Measurements from ENCODE around the gene ATAD5. TPM values are rescaled to one million over a fixed set of nuclear protein-coding genes. Genes with fewer than 3 reads are reported as not detected.

Gene ATAD5
- total RNA-seq, 1 donor from 2014 or later: 6.3 TPM

DNA sequence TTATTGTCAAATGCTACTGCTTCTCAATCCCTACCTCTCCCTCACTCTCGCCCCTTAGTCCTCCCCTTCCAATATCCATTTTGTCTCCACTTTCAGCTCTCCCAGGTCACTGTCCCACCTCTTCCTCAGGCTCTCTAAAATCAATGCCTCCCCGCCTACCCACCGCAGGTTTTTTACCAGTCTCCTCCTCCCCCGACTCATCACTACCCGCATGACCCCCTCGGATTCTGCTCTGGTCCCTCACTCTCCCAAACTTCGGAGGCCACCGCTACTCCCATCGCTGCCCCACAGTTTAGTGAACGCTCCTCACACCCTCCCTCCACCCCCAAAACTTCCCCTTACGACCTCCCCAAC lies 7.8 kb upstream of the ATAD5 start:
- peak overlapping the region; percentile 95 for H3K4me3 Mint-ChIP-seq (ENCODE audit: unreplicated experiment)
- no peaks in the 10 kb centered on the region for H3K9me3 Mint-ChIP-seq (ENCODE audit: unreplicated experiment)
- H3K36me3 Mint-ChIP-seq (ENCODE audit: low read depth, unreplicated experiment): peaks cover 3% of the 10 kb centered on the region
- TF ChIP-seq, protein P1, sequence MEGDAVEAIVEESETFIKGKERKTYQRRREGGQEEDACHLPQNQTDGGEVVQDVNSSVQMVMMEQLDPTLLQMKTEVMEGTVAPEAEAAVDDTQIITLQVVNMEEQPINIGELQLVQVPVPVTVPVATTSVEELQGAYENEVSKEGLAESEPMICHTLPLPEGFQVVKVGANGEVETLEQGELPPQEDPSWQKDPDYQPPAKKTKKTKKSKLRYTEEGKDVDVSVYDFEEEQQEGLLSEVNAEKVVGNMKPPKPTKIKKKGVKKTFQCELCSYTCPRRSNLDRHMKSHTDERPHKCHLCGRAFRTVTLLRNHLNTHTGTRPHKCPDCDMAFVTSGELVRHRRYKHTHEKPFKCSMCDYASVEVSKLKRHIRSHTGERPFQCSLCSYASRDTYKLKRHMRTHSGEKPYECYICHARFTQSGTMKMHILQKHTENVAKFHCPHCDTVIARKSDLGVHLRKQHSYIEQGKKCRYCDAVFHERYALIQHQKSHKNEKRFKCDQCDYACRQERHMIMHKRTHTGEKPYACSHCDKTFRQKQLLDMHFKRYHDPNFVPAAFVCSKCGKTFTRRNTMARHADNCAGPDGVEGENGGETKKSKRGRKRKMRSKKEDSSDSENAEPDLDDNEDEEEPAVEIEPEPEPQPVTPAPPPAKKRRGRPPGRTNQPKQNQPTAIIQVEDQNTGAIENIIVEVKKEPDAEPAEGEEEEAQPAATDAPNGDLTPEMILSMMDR (IDR thresholded peaks at IDR 0.05; ENCODE audit: unreplicated experiment): no peak
- peaks cover 7% of the 10 kb centered on the region for H3K27me3 Mint-ChIP-seq (ENCODE audit: unreplicated experiment)
- DNase-seq (ENCODE audit: low spot score): peak; percentile 23
- H3K27ac Mint-ChIP-seq (ENCODE audit: unreplicated experiment): peak overlapping the region; percentile 55
- peaks cover 41% of the 10 kb centered on the region for H3K4me1 Mint-ChIP-seq (ENCODE audit: unreplicated experiment)

DNA sequence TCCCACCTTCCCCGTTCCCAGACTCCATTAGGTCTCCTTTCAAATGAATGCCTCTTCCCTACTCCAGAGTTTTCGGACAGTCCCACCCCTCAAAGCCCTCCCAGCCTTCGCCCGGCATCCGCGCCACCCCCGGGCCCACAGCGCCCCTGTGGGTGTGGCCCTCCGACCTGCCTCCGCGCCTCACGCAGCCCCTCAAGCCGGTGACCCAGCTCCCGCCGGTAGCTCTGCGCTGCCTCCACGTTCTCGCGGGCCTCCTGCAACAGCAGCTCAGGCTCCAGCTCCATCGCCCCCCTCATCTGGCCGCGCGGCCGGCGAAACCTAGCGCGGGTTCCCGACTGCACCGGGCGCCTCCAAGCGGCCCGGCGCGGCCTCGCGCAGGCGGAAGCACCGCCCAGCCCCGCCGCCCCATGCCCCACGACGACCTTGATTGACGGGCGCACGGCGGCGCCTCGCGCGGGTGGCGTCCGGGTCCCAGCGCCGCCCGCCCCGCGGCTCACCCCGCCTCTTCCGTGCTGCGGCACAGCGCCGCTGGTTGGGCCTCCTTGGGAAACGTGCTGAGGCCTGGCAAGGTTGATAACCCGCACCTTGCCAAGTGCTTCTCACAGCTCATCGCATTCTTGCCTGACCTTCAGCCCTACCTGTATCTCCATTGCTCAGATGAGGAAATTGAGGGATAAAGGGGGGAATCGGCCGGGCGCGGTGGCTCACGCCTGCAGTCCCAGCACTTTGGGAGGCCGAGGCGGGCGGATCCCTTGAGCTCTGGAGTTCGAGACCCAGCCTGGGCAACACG lies 7.2 kb upstream of the ATAD5 start, which contains the start of gene CRLF3:
Gene CRLF3 (minus strand): TSS at position 337 of the 790 bp plus-strand sequence. CDS start 41 bp downstream, at position 296.
- peak; percentile 94 for DNase-seq (ENCODE audit: low spot score)
- H3K4me3 Mint-ChIP-seq (ENCODE audit: unreplicated experiment): peak within 1 kb of the TSS; percentile 95
- peaks cover 7% of the 10 kb centered on the region for H3K27me3 Mint-ChIP-seq (ENCODE audit: unreplicated experiment)
- H3K4me1 Mint-ChIP-seq (ENCODE audit: unreplicated experiment): peaks cover 38% of the 10 kb centered on the region
- TF ChIP-seq, protein P1 (IDR thresholded peaks at IDR 0.05; ENCODE audit: unreplicated experiment): peak; percentile 42
- peak within 1 kb of the TSS; percentile 55 for H3K27ac Mint-ChIP-seq (ENCODE audit: unreplicated experiment)
- peaks cover 3% of the 10 kb centered on the region for H3K36me3 Mint-ChIP-seq (ENCODE audit: low read depth, unreplicated experiment)
- no peaks in the 10 kb centered on the region for H3K9me3 Mint-ChIP-seq (ENCODE audit: unreplicated experiment)

DNA sequence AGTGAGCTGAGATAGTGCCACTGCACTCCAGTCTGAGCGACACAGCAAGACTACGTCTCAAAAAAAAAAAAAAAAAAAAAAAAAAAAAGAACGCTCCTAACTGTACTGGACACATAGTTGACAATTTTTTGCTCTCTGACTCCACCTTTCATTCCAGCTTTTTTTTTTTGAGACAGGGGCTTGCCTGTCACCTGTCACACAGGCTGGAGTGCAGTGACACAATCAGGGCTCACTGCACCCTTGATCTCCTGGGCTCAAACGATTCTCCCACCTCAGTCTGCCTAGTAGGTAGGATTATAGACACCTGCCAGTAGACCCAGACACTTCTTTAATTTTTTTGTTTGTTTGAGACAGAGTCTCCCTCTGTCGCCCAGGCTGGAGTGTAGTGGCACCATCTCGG lies 4.7 kb upstream of the ATAD5 start:
- no peak overlapping the region for H3K4me3 Mint-ChIP-seq (ENCODE audit: unreplicated experiment)
- peaks cover 6% of the 10 kb centered on the region for H3K27me3 Mint-ChIP-seq (ENCODE audit: unreplicated experiment)

DNA sequence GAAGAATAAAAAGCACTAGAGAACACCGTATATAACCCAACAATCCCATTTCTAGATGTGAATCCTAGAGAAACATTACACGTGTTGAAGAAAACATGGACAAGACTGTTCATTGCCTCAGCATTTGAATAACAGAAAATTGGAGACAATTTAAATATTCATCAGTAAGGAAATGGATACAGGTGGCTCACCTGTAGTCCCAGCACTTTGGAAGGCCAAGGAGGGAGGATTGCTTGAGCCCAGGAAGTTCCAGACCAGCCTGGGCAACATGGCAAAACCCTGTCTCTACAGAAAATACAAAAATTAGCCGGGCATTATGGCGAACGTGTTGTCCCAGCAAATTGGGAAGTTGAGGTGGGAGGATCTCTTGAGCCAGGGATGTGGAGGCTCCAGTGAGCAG lies 2.7 kb upstream of the ATAD5 start:
- no peak for DNase-seq (ENCODE audit: low spot score)
- no peak overlapping the region for H3K27ac Mint-ChIP-seq (ENCODE audit: unreplicated experiment)
- H3K36me3 Mint-ChIP-seq (ENCODE audit: low read depth, unreplicated experiment): peaks cover 3% of the 10 kb centered on the region
- TF ChIP-seq, protein P1 (IDR thresholded peaks at IDR 0.05; ENCODE audit: unreplicated experiment): no peak
- H3K4me3 Mint-ChIP-seq (ENCODE audit: unreplicated experiment): no peak overlapping the region
- H3K27me3 Mint-ChIP-seq (ENCODE audit: unreplicated experiment): peaks cover 3% of the 10 kb centered on the region
- no peaks in the 10 kb centered on the region for H3K9me3 Mint-ChIP-seq (ENCODE audit: unreplicated experiment)
- peaks cover 26% of the 10 kb centered on the region for H3K4me1 Mint-ChIP-seq (ENCODE audit: unreplicated experiment)

More for the DNA sequence above, 4.7 kb upstream of the ATAD5 start:
- TF ChIP-seq, protein P1 (IDR thresholded peaks at IDR 0.05; ENCODE audit: unreplicated experiment): no peak
- Mint-ChIP-seq H3K36me3 (ENCODE audit: low read depth, unreplicated experiment) (peaks cover 3% of the 10 kb centered on the region), H3K9me3 (ENCODE audit: unreplicated experiment) (no peaks in the 10 kb centered on the region), H3K27ac (ENCODE audit: unreplicated experiment) (no peak overlapping the region), H3K4me1 (ENCODE audit: unreplicated experiment) (peaks cover 27% of the 10 kb centered on the region)
- DNase-seq (ENCODE audit: low spot score): no peak

DNA sequence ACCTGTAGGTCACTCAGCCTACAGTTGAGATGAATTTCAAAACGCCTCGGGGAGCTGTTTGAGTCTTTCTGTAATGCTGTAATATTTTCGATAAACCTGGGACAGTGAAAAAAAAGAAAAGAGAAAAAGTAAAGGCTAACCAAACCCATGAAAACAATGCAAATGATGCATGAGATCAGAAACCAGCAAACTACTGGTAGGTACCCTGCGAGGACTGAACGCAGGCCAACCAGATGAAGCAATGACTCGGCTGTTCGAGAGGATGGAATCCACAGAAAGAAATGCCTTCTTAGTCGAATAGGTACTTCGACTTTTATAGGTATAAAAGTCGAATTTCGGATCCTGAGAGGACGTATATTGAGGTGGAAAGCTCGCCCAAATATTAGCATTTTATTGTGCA lies 509 bp upstream of the ATAD5 start:
- peak overlapping the region; percentile 79 for H3K27ac Mint-ChIP-seq (ENCODE audit: unreplicated experiment)
- DNase-seq (ENCODE audit: low spot score): no peak
- TF ChIP-seq, protein P1 (IDR thresholded peaks at IDR 0.05; ENCODE audit: unreplicated experiment): no peak
- peaks cover 1% of the 10 kb centered on the region for H3K27me3 Mint-ChIP-seq (ENCODE audit: unreplicated experiment)
- H3K4me3 Mint-ChIP-seq (ENCODE audit: unreplicated experiment): peak overlapping the region; percentile 95
- H3K9me3 Mint-ChIP-seq (ENCODE audit: unreplicated experiment): no peaks in the 10 kb centered on the region
- no peaks in the 10 kb centered on the region for H3K36me3 Mint-ChIP-seq (ENCODE audit: low read depth, unreplicated experiment)
- H3K4me1 Mint-ChIP-seq (ENCODE audit: unreplicated experiment): peaks cover 23% of the 10 kb centered on the region

Data from endothelial cell (in vitro differentiated cells).